ENCODE results near the gene MAX.
"Not testable (repeated sequence)": the region's sequence is repeated elsewhere in the genome, so short reads cannot be mapped to it uniquely, and the experiment has no call there.

MAX gene

DNA sequence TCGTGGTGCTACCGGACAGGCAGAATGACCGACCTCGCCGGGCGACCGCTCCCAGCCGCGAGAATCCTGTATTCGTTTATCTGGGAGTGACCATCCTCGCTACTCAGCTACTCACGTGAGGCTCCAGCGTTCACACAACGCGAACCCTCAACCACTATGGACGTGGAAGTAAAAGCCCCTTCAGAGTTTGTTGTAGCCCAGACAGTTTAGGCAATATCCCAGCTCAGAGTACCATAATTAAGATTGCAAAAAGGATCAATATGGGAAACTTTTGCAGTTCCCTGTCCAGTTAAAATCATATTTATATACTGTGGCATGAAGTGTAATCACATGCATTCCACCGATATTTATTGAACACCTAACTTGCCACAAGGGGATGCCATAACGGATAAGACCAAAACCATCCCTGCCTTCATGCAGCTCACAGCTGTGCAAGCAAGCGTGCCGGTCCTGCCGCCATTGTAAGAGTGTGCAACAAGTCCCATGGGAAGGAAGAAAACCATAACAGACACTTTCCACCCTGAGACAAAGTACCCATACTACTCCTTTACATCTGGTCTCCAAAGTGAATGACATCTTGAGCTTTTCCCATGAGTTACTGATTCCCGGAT lies 938 bp upstream of the MAX start:
- DNase-seq, result no peak

GRCh38 chr14:65101631-65102440 lies 481 bp downstream of the MAX start:
- DNase-seq, result no peak

- no peak for DNase-seq
Measured at GRCh38 chr14:65100922-65101541, 1.3 kb downstream of the MAX start.

GRCh38 chr14:65098586-65098985 lies 3.7 kb downstream of the MAX start:
- DNase-seq, result no peak

DNA sequence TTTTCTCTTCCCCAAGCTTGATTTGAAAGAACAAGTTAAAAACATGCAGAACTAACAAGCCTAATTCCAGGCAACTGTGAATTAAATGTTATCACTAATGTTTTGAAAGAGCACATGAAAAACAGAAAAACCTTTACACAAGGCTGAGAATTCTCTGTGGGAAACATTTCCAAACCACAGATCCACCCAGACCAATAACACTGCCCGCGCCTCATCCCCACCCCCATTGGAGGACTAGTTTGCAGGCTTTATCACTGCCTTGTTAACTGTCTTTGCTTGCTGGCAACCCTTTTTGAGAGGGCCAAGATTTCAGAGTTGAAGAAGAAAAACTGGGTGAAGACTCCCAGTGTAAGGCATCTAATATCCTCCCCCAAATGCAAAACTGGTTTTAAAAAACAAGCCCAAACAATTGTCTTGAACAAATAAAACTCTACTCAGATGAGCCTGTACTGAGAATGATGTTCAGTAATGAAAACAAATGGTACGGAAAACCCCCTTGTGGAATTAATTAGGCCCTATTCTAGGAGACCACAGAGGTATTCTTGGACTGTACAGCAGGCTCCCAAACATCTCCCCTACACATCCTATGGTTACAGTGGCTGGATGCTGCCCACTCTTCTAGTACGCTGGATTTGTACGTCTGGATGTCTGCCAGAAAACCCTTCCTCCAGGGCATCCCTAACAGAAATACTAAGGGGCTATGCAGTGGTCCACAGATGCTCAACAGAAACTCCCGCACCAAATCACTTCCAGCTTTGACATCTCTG lies 5.8 kb downstream of the MAX start:
- no peak for DNase-seq

DNA sequence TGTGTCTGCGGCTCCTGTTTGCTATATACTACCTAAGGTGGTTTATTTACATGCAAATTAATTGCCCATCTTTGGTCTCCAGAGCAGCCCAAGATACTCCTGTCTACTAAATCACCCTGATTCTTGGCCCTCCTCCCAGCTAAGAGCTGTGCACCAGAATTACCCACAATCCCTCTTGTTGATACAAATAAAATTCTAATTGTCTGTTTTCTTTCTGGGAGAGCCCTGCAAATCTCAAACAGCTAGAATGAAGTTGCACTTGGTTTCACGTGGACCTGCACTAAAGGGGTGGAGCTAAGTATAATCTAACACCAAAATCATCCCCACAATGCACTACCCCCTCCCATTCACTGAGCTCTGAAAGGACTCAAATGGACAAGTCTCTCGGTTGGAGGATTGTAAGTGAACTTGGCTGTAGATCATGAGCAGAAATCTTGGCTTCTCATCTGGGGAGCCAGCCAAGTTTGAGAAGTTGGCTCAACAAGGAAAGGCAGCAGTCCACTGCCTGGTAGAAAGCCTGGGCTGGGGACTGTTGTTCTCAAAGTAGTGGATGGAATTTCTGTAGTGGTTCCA lies 6.6 kb downstream of the MAX start:
- DNase-seq, result no peak

- DNase-seq, result no peak
Measured at GRCh38 chr14:65092349-65092748, 10.0 kb downstream of the MAX start.

- not testable (repeated sequence) for DNase-seq
Measured at GRCh38 chr14:65087835-65088234, 14.5 kb downstream of the MAX start.

- not testable (repeated sequence) for DNase-seq
Measured at GRCh38 chr14:65086686-65087085, 15.6 kb downstream of the MAX start.

GRCh38 chr14:65084554-65085505 lies 17.5 kb downstream of the MAX start:
- DNase-seq, result no peak

DNA sequence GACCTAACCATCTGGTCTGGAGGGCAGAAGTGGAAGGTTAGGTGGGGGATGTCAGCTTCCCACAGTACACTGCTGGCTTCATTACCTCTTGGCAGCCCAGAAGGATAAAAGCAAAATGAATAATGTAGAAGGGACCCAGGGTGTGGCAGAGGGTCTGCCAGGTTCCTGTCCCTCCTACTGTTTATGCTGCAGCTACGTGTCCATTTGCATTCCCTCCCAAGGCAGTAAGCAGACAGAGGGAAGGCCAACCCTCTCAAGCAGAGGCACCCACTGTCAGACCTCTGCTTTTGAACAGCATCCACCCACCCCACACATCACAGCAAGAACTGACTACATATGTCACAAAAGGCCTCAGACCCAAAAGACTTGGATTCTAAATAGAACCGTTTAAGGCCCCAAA lies 19.4 kb downstream of the MAX start:
- DNase-seq, result no peak

DNA sequence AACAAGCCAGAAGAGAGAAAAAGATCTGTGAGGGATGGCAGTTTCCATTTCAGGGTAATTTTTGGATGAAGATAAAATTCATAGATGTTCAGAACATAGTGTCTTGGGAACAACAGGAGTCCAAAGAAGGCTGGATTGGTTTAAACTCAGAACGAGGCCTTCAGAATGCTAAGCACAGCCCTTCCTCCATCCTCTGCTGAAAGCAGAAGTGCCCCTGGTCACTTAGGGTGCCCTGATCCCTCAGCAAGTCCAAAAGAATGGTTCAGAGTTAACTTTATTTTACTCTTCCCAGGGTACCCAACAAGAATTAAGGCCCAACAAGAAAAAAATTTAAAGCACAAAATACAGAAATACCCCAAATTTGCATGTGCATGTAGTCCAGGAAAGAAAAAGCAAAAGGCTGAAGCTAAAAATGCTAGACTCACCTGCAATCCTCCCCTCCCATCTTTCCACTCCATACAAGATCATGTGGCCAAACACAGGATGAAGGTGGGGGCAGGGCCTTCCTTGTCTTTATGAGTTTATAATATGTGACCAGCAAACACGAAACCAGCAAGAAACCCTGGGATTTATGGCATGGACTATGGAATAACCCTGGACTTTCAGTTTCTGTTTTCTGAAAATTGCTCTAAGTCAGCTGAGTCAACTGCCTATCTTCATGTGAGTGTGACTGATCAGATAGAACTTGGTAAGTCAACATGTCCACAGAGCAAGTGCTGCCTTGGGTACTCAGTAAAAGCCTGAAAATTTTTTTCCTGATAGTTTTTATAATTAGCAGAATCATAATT lies 21.2 kb downstream of the MAX start:
- no peak for DNase-seq

DNA sequence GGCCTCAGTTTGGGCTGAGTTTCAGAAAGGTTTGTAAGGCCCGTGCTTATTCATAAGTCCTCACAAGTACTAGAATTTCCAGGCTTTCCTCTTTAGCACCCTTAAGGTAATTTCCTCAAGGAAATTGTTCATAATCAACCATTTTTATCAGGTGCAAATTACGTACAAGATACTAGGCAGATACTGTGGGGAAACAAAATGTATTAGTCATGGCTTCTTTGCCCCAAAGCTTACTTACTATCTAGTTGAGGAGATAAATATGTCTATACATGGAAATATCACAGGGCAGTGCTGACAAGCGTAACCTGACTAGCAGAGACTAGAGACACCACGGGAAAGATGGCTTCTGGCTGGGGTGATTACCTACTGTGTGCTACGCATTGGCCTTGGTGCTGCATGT lies 22.5 kb downstream of the MAX start:
- no peak for DNase-seq

- DNase-seq, result no peak
Measured at GRCh38 chr14:65079201-65079600, 23.1 kb downstream of the MAX start.

DNA sequence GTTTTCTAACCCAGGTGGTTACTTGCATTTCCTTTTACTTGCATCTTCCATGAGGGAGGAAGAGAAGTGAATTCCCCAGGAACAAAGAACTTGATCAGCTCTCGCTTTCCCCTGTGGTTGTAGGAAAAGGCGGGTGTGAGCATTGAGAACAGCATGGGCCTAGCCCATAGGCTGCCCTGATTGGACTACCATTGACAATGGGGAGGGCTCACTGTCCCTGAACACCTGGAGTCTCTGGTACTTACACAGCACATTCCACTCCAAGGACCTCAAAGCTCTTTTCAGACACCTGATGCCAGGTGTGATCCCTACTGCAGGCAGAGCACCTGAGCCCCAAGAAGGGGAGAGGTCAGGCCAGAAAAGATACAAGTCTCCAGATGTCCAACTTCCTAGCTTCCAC lies 25.0 kb downstream of the MAX start:
- no peak for DNase-seq

DNA sequence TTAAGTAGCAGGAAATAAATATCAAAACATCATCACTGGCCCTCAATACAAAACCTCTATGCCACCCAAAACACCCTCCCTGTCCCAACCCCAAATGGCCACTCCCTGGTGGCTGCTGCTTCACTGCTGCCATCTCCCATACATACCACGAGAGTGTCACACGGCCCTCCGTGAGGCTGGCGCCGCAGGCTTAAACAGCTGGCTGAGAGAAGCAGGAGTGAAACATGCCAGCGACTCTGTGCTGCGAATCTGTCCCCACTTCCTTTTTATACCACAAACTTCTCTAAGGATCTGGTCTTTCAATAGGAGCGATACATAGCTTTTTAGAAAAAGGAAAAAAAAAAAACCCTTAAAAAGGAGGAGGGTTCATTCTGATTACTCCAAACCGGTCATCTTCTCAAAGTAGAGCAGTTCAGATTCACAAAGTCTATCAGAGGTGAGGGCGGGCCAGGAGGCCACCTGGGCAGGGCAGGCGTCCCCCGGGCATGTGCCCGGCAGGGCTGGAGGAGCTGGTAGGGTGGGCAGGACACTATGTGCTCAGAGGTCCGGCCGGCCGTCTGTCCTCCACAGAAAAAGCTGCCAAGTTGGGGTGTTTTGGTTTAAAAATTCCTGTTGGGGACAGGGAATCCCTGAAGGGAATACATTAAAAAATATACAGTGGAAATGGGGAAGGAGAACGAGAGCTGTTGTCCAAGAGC lies 26.5 kb downstream of the MAX start:
- DNase-seq, result no peak

GRCh38 chr14:65074449-65075150 lies 27.7 kb downstream of the MAX start:
- no peak for DNase-seq

DNA sequence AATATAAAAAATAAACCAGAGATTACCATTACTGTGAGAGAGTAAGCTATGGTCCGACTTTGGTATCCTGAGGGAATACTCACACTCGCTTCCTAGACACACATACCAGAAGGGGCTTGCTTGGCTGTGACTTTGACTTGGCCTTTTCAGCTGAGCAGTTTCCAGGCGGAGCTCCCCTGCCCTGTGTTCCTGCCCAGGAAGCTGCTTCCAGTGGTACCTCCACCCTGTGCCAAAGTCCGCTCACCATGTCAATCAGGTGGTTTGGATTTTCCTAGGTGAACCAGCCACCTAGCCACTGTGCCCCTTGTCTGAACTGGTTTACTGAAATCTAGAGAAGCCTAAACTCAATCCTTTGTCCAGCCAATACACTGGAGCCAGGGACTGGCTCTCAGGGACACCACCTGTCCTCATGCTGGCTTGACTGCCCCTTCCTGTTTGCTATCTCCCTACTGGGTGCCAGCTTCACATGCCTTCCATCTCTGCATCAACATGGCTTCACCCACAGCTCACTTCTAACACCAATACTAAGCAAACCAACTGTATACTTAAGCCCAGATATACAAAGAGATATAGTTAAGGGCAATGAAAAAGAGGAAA lies 28.6 kb downstream of the MAX start:
- DNase-seq, result no peak

DNA sequence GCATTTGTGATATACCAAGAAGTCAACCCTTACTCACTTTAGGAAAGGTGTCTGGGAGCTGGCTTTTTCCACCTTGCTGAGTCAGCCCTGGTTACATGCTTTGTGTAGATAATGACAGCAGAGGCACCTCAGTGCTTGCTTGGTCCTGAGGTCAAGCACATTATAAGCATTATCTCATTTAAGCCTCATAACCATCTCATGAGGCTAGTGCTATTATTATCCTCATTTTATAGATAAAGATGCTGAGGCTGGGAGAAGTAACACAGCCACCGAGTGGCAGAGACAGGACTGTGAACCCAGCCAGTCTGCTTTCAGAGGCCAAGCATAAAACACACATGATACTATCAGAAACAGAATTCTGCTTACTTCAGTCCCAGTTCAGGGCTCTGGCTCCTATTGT lies 29.4 kb downstream of the MAX start:
- no peak for DNase-seq
